OCI-M2 (cell line): ENCODE data around the gene MYOCD.

Experiments used
- DNase-seq: peaks from one replicate; lab custom pipeline; 2025; ENCODE audit not compliant: unreplicated experiment; lab: John Stamatoyannopoulos, UW

MYOCD gene

DNA sequence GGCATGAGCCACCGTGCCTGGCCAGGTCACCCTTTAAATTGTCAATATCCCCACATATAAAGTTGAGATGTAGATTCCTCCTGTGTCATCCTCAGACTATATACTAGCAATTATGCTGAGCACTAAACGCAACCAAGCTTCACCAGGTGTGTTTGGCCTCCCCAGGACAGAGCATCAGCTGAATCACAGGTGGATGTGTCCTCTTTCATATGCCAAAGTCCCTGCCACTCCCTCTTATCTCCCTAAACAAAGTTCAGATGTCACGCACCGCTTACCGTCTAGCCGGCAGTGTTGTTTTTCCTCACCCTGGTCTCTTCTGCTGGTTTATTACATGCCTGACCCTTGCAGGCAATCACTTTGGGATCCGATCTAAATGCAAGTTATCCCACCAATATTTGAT lies 79.8 kb downstream of the MYOCD start:
- no peak for DNase-seq

DNA sequence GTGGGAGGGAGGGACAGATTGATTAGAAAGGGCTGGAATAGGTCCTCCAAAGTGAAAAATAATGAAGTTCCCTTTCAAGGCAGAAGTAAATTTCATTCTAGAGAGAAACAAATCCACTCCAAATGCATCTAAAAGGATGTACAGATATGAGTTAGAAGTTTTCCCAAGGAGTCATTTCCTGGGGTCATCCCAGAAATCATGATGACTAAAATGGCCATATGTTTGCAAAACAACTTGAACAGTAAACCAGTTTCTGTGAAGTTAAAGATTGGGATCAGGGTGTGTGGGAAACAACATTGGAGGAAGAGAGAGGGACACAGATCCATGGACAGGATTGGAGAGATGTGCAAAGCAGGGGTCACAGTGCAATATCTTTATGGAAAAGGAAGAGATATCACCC lies 91.1 kb downstream of the MYOCD start:
- DNase-seq, result no peak

DNA sequence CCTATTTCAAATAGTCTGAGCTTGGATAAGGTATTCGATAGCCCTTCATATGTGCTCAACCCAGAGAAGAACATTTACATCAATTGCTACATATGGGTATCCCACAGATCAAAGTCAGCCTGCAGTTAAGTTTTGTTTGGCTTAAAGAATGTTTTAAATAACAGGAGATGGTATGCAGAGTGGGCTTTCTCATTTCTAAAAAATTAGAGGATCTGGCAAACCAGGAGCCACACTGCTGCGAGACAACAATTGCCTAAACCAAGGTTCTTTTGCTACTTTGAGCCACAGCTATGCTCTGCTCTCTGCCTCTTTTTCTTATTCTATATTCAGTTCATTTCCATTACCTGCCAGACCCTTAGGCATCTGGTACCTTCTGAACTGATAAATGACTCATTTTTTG lies 93.4 kb downstream of the MYOCD start:
- DNase-seq, result no peak

DNA sequence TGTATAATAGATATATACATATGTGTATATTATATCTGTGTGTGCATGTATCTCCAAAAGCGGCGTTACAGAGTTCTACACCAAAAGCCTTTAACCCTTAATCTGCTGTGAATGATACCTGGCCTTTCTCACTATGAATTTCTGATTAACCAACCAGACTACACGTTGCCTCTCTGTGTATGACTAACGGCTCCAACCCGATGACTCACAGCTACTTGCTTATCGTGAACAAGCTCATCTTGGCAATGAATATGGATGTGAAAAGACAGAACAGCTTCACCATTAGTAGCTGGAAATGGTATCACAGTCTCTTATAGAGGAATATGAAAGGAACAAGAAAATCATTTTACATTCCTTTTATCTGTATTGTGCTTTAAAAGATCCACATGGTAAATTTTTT lies 99.9 kb downstream of the MYOCD start:
- no peak for DNase-seq

DNA sequence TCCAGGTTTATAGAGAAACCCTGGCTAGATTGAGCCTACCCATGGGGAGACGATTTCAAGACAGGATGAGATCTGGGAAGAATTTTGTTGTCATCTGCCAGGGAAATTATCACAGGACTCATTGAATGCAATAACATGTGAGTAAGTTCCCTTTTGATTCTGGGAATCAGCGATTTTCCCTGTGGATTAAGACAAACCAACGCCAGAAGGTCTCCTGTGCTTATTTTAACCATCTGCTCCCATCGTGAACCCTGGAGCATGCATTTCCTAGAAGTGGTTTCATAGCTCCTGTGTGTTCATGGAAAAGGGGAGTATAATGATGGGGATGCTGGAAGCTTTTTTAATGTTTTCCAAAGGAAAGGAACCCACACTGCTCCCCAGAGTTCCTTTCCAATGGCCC lies 102.6 kb downstream of the MYOCD start:
- DNase-seq, result no peak

DNA sequence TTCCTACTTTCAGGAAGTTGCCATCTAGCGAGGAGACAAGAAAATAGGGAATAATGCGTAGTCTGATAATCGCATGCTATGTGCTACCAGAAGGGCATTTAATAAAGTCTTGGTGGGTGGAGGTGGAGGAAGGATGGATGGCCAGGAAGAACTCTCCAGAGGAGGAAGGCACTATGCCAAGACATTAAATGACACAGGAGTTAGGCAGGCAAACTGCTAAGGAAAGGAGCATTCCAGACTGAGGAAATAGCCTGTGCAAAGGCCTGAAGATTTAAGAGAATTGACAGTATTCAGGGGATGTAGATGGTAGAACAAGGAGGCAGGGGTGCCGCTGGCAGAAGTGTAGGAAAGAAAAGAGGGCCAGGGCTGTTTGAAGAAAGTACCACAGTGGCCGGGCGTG lies 104.3 kb downstream of the MYOCD start:
- no peak for DNase-seq

DNA sequence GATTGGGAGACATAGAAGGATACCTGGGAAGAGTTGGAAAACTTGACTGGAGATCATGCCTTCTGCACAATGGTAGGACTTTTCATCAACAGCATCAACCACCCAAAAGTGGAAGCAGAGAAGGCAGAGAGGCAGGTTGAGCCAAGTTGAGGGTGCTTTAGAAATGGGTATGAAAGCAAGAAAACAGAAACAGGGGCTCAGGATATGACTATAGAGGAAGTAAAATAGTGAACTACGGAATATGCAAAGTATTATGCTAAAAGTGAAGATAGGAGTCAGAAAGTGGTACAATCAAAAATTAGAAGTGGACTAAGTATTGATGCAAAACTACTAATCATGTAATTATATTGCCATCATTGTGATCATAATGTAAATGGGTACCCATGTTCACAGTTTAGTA lies 107.5 kb downstream of the MYOCD start:
- no peak for DNase-seq

DNA sequence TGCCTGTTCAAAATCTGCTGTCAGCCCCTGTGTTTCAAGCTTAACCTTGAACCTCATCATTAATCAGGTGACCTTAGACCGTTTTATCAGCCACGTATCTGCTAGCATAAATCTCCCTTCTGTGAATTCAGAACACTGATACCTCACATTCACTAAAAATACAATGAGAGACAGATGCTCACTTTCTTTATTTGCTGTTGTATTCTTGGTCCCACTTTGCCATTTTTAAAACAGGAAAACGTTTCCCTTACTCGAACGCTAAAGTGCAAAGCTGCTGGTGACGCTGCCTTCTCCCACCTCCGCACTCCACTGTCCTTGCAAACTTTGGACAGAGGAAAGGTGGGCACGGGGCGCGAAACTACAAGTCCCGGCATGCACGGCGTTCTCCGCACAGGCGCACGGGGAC lies 123.4 kb downstream of the MYOCD start:
- no peak for DNase-seq

DNA sequence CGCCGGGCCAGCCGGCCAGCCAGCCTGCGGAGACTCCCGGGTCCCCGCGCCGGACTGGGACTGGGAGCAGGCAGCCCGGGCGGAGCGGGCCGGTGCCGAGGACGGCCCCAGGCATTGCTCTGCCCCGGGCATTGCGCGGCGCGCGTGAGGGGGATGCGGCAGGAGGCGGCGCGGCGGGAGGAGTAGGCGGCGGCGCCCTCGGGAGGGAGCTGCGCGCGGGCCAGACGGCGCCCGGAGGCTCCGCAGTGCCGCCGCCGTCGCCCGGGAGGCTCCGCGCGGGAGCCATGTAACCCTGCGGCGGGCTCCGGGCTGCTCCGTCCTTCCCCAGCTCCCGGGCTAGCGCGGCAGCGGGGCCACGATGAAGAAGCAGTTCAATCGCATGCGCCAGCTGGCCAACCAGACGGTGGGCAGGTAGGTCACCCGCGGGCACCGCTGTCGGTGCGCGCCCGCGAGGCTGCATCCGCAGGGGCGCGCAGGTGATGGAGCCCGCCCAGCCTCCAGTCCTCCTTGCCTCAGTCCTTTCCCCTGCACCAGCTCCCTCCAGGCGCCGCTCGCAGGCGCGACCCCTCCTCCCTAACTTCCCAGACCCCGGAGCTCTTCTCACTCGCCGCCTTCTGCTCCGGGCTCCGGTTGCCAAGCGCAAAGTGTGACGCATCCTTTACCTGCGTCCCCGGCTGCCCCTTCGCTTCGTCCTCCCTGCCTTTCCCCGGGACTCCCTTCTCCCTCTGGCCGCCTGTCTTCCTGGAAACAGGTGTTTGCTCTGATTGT lies 124.0 kb downstream of the MYOCD start, which contains the start of gene ARHGAP44:
TSS of gene ARHGAP44 (plus strand) at position 18 of the 768 bp plus-strand sequence. CDS start at position 359, 341 bp downstream.
- no peak for DNase-seq

DNA sequence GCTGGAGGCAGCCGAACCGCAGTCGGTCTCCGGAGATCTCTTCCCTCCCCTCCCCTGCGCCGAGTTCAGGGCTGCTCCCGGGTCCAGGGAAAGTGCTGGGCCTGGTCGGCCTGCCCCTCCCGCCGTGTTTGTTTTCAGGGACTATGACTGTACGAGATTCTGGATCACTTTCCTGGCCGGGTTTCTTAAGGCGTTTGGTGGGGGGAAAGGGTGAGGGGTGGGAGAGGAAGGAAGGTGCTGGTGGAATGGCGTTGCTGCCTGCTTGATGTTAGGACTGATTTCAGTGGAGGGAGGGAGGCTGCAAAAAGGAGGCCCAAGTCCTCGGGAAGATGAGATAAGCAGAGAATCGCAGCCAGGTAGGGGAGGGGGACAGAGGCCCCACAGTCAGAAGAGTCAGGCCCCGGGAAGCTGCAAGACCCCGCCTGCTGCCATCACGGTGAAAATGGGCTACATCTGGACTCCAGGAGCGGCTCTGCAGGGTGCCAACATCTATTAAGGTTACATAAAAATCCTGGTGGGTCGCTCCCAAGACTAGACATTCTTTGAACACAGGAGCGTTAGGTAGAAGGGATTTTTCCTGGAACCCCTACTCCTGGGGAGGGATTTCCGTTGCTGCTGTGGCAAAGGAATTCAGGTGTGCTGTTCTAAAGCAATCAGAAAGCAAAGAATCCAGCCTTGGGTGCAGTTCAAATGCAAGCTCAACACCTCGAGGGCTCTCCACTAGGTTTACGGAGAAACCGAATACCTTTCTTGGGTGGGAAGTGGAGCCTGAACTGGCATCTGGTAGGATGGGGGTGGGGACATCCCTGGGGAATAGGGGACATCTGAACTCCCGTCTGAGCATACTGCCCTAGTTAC lies 124.8 kb downstream of the MYOCD start:
- no peak for DNase-seq

DNA sequence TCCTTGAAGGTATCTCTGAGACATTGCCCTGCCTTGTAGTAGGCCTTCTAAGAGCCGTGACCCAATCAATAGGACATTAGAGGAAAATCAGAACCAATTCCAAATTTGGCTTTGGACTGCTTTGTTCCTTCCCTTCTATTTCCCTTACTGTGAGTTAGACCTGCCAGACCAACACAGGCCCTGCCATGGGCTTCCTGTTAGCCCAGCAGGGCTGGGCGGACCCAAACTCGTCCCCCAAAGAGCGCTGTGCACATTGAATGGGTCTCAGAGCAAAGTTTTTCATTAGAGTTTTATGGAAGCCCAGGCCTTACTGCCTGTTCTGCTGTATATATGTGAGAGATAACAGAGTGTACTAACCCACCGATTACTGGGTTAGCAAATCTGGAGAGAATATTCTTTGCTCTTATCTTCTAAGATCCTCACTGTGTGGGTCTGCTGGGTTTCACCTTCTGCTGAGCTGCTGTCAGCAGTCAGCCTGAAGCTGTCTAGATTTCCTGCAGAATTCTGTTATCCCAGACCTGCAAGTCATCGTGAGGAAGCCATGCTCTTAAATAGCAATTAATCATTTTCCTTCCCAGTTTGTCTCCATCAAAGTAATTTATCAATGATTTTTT lies 129.3 kb downstream of the MYOCD start:
- DNase-seq, result no peak

DNA sequence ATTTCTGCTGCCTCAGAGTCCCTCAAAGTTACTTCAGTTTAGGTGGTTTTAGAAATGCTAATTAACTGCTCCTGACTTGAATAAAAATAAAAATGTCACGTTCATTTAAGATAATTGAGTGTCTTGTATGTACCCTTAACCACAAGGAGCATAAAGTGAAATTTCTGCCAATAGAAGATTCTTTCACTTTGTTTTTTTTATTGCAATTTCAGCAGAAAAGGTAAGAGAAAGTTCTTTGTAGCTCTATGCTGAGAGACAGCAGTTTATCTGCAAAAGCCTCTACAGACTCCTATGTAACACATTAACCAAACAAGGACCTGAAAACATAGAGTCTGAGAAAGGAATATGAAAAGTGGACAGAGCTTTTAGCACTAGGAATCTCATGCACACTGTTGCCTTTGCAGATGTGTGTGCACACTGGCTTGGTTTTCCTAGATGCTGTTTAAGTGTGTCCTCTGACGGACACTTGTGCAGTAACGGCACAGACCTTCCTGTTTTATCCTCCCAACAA lies 135.2 kb downstream of the MYOCD start:
- DNase-seq, result no peak

DNA sequence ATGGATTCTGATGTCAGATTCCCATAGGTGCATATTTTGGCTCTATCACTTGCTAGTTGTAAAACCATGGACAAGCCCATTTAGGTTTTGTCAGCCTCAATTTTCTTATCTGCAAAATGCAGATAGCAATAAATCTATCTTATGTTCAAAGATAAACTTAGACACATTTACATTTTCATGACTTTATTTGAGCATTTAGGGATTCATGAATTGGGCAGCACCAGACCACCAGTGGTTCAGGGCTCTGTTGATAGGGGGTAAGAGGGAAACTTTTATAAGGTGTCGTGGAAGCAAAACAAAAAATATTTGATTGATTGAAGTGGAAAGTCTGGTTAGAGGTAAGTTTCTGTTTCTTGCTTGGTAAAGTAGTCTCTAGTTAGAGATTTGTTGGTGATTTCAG lies 140.9 kb downstream of the MYOCD start:
- DNase-seq, result no peak

DNA sequence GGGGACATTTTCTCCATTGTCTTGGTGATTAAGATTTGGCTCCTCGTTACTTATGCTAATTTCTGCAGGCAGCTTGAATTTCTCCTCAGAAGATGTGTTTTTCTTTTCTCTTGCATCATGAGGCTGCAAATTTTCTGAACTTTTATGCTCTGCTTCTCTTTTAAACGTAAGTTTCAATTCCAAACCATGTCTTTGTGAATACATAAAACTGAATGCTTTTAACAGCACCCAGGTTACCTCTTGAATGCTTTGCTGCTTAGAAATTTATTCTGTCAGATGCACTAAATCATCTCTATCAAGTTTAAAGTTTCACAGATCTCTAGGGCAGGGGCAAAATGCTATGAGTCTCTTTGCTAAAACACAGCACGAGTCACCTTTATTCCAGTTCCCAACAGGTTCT lies 143.0 kb downstream of the MYOCD start:
- no peak for DNase-seq

DNA sequence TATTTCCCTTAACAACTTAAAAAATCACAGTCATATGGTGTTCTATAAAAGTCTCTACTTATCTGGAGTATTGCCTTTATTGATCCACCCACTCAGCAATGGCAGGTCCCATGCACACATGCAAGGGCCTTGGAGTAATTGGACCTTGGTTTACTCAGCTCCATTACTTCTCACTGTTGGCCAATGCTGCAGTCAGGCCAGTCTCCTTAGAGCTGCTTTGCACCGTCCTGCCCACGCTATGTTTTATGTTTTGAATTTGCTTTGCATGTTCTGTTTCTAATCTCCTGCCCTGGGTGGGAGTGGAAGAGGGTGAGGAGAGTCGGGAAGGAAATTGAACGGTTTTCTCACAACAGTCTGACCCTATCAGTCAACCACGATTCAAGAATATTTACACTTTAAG lies 147.2 kb downstream of the MYOCD start:
- DNase-seq, result no peak

DNA sequence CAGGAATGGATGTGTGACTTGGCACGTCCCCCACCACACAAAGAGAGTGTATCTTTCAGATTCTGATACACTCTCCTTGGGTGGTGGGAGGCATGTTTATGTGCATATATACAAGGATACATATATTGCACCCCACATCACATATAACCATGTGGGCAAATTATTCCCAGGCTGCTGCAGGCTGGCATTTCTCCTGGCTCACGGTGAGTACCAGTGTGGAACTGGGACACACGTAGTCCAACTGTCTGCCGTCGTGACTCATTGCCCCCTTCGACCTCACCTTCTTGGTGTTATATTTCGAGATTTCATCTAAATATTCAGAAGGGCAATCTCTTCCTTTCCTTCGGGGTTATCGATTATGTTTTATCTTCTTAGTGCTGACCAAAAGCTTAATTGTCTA lies 148.0 kb downstream of the MYOCD start:
- no peak for DNase-seq

DNA sequence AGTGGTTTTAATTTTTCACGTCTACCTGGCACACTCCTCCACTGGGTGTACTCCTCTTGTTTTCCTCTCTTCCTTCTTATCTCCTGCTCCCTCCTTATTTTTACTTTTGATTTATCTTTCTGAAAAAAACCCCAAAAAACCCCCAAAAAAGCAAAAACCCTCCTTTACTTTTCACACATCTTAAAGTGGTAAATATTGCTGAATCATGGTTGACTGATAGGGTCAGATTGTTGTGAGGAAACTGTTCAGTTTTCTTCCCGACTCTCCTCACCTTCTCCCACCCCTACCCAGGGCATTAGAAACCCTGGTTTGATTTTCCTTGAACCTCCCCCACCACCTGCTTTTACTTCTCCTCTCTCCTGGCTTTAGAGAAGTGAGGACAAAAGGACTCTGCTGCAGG lies 149.0 kb downstream of the MYOCD start:
- no peak for DNase-seq

DNA sequence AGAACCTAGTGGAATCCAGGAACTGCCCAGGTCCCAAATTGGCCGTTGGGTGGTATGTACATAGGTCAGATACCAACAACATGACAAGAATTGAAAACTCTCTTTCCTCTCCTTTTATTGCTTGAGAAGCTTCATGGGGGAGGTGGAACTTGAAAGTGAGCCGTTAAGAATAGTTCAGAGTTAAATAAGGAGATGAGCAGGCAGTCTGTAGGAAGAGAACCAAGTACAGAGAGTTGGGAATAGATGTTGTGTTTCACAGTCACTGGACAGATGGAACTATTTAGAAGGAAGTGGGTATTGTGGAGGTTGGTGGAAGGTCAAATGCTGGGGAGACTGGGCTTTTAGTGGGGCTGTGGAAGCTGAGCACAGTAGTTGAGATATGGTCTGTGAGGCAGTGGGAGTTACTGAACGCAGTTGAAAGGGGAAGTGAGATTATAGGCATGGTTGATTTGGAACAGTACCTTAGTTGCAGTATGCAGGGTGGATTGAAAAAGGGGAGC lies 150.0 kb downstream of the MYOCD start:
- no peak for DNase-seq
